NCI-H2196 (cell line): ENCODE data around the gene MTAP.

Experiments used
- DNase-seq: peaks from one replicate; lab custom pipeline; 2025; ENCODE audit not compliant: unreplicated experiment; lab: John Stamatoyannopoulos, UW

MTAP gene

DNA sequence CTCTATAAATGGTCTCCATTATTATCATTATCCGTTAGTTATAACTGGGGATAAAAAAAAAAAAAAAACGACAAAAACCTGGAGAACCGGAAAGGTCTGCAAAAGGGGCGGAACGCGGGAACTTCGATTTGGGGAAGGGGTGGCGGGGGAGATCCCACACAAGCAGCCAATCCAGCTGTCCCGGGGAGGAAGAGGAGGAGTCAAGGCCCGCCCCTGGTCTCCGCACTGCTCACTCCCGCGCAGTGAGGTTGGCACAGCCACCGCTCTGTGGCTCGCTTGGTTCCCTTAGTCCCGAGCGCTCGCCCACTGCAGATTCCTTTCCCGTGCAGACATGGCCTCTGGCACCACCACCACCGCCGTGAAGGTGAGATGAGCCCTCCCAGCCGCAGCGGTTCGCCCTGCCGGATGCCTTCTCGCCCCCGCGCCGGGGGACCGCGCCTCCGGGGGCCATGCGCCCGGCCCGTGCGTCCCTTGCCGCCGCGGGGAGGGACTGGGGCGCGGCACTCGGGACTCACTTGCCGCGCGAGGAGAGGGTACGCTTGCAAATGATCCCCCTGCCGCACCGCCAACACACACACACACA, at the start of gene MTAP:
Gene MTAP, plus strand, starts transcription at position 219 of the 583 bp plus-strand sequence. Its CDS starts 113 bp downstream, at position 332.
- DNase-seq, result peak; percentile 90

DNA sequence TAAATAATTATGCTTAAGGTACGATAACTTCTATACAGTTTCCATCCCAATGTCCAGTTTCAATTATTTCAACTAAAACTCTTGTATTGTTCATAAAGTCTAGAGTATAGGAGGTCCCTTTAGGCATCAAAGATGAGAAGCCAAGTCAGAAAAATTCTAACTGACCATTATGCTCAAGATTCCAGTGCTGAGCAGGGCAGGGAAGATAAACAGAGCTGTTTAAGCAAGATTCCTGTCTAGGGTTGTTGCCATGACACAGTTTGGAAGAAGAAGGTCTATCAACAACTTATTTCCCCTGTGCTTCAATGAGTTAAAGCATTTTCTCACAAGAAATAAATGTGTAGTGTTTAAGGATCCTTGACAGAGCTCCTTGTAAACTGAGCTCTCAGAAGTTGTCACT, 48.9 kb upstream of the MTAP start:
- DNase-seq, result no peak

DNA sequence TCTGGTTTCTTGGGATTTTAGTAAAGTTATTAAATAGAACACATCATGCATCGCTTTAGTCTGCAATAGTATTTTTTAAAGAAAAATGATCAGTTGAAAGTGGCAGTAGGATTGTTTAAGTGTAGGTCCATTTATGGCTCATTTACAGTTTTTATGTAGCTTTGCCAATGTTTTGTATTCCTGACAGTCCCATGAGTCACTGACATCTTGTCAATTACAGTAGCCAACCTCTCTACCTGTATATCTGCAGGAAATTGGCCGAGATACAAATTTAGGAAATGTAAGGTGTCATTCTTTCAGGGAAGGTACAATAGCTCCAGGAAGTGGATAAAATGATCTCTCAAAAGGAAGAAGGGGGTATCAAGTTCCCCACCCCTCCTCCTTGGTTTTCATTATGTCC, 47.7 kb upstream of the MTAP start:
- DNase-seq, result no peak

DNA sequence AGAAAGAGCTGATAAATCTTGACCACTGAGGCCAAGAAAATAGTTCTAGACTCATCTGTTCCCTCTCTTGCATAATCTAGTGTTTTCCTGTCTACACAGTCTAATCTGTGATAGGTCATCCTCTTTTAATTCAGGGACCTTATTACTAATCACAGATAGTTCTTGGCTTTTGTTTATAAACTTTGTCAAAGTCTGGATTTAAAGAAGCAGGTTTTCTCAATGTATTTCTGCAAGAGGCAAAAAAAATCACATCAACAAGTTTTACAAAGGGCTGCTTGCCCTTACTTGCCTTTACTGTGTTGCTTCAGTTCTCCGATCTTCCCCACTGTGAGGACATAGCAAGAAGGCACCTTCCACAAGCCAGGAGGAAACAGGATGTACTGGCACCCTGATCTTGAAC, 43.9 kb upstream of the MTAP start:
- DNase-seq, result no peak

DNA sequence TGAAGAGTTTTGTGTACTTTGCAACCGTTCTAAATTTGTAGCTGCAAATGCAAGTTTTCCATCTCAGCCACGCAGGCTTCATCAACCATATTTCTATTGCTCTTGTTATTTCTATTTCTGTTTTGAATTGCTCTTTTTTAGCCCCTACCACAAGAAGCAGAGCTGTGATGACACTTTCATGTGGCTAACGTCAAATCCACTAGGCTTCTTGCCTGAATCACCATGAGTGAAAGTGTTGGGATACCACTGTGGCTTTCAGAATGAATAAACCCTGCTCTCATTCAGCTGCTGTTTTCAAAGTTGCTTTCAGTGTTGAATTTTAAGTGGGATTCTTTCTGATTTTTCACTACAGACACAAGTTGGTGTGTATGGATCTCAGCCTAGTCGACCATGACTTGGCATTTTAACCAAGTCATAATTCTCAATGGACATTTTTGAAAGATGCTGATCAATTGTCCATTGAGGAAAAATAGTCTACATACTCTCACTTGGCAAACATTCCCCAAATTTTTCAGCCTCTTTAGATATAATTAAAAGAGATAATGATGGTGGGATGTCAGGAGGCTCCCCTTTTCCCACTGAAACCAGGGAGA, 41.0 kb upstream of the MTAP start:
- no peak for DNase-seq

DNA sequence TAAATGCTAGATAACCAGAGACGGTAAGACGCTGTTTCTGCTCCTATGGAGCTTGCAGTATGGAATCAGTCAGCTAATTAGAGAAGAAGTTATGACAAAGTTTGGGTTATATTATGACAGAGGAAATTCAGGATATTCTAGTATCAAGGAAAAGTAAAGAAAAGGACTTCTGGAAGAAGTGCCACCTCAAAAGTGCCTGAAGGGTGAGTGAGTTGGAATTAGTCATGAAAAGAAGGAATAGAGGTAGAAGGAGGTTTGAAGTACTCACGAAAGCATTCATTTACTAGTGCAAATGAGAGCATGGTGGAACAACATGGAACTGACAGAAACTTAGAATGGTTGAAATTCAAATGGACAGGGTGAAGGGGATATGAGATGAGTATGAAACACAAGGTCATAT, 40.4 kb upstream of the MTAP start:
- DNase-seq, result no peak

DNA sequence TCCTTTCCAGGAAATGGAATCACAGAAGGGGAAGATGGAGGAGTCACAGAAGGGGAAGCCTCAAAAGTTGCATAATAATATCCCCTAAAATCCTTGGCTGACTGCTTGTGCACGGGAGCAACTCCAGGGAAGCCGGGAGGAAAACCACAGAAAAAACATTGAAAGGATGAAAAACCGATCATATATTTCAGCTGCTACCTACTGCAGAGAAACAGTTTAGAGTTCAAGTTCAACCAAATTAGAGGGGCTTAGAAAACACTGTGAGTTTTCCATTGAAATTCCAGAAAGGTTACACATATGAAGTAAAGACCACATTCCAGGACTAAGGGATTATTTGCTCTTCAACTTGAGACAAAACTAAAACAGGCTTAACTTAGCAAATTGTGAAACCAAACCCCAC, 37.6 kb upstream of the MTAP start:
- DNase-seq, result no peak

DNA sequence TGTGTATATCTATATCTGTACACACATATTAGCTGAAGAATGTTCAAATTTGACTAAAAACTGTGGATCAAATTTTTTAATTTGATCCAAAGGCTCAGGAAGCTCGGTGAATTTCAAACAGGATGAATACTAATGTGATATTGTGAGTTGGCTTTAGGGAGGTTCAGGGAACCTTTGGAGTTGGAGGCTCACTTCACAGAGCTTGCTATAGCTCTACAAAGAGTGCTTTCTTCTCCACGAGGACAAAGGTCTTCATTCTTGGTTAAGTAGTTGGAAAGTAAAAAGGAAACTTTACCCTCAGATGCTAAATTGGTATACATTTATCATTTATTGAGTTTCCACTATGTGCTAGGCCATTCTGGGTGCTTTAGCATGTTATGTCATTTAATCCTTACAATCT, 36.3 kb upstream of the MTAP start:
- DNase-seq, result no peak

DNA sequence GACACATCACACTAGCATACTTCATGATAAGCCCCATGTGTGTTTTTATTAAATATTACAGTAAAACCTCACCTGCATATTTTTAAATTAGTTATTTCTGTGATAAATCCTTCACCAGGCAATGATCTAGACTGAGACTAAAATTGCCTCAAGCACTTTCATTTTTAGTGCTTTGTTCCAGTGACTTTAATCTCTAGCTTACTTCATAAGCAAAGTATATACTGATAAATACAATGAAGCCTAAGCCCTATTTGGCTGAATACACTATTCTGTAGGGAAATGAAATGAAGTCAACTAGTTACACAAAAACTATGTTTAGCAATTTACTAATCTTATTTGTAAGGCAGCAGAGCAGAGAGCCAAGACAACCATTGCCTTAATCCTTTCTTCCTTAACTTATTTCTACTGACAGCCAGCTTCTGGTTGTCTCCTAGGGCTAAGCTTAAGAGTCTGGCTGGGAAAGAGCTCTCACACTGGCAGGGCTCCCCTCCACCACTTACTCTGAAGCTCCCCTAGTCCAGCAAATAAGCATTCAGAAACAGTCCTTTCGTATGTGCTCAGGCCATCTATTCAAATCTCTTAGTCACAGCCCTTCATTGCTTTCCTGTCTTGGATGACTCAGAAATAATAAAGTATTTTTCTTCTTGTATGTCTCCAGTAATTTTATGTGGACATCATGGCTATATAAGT, 31.4 kb upstream of the MTAP start:
- no peak for DNase-seq

DNA sequence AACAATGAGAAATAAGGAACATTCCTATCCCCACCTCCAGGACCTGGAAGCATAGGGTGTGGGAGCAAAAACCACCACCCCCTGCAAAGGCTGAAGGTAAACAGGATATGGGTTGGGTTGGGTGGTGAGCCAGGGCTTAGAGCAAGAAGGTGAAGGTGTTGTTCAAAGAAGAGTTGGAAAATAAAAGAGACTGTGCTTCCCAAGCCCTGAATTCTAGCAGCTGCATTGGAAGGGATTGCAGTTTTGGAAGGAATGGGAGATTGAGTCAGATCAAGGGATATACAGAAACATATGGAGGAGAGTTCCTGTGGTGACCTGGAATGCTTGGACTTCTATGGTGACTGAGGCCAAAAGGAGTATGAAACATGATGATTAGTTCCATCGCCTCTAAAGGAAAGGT, 24.7 kb upstream of the MTAP start:
- DNase-seq, result no peak

DNA sequence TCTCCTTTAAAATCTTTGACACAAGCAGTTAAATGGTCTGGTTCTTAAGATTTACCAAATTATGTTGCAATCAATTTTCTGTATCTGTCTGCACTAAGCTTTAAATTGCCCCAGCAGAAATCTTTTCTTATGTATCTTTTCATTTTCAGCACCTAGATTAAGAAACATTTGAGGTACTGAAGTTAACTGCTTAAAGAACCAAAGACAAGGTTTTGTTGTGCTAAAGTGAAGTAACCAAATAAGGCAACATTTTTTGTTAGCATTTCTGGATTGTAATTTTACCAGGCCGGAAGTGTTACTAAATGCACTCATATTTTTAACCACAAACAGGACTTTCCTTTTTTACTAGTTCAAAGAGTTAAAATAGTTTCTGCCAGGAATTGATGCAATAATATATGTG, 24.1 kb upstream of the MTAP start:
- DNase-seq, result no peak

DNA sequence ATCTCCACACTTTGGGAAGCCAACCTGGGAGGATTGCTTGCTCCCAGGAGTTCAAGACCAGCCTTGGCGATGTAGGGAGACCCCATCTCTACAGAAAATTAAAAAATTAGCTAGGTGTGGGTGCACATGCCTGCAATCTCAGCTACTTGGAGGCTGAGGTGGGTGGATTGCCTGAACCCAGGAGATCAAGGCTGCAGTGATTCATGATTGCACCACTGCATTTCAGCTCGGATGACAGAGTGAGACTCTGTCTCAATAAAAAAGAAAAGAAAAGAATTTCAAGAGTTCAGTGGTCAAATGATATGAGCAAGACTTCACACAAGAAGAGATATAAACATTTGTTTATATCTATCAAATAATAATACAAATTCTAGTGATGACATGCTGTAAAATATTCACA, 23.0 kb upstream of the MTAP start:
- DNase-seq, result no peak

DNA sequence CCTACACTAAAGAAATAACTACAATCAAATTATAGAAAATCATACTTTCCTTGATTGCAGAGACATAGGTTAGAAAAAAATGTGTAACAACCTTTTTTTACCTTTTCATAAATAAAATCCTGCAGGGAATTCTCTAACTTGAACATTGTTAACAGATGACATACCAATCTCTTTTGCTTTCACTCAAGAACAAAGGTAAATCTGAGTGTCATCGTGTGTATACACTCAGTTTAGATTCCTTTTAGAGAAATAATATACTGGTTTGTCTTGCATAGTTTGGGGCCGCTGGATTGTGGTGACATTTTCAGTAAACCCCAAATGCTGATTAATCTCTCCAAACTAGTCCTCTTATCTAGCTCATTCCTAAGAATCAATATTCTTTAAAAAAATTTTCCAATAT, 20.8 kb upstream of the MTAP start:
- DNase-seq, result no peak

DNA sequence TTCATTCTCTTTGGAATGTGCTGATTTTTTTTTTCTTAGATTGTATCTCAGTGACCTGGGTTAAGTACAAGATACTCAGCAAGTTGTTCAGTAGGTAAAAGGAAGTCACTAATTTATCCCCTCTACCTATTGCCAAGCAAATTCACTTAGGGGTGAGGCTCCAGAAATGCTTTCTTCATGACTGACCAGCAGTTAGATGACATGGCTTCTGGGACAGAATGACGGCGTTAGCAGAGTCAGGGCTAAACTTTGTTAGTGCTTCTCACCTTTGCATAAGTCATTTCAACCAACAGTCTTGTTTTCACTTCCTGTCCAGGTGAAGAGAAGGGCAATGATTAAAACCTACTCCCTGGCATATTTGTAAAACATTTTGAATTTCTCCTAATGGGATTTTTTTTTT, 20.2 kb upstream of the MTAP start:
- DNase-seq, result no peak

DNA sequence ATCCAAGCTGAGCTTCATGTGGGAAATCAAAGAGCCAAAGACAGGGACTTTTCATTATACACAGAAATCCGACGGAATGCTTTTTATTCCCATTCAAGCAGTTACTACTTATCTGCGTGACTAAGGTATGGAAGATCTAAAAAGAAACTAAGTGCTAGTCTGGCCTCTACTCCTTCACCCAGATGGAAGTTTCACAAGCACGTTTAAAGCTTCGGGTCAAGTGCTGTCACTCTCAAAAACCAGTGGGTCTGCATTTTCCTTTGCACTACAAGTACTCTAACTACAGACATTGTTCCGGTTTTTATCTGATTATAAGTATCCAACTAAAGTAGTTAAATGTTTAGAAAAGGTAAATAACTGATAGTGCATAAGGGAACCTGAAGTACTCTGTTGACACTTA, 13.7 kb upstream of the MTAP start:
- DNase-seq, result no peak

DNA sequence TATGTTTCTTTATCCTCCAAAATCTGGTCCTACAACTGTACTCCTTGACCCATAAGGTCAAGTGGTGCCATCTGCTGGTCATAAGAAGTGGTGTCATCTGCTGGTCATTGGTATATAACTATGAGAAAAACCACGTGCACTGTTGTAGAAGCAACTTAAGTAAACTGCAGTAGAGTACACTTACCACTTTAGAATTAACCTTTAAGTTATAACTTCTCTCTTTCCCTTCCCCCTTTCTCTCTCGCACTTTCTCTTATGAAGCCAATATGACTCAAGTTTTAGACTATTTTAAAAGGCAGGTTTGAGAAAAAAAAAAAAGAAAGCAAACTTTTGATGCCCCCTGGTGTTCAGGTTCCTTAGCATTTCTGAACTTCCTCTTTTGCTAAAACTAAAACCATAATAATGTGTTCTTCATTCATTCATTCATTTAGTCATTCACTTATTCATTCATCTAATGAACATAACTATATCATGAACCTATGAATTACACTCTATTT, 12.8 kb upstream of the MTAP start:
- DNase-seq, result peak; percentile 73

DNA sequence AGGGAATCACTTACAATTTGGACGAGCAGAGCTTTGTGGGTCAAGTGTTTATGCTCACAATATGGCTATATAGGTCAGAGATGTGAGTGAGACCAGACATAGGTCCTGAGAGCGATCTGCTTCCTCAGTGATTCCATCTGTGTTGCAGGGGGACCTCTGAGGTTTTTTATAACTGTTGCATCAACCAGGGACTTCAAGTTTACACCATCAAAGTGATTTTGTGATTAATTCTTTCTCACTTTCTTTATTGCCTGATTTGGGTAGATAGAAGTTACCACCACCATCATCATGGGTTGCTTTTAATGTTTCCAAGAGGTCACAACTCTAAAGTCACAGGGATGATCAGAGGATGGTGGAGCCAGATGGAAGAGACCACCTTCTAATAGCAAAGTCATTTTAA, 7.0 kb upstream of the MTAP start:
- DNase-seq, result no peak

DNA sequence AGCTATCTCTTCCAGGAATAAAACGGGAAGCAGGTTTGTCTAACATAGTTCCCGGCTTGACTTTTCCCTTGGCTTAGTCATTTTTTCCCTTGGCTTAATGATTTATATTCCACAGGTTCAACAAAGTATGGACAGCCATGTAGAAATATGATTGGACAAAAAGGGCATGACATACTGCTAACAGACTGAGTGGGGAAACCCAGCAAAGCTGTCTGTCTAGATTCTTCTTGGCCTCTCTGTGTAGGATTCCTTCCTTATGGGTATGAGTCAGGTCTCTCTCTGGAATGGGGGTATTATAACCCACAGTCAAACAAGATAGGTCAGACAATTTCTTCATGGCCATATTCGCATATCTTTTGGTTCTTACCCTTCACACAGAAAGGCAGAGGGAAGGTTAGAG, 5.7 kb upstream of the MTAP start:
- DNase-seq, result no peak

DNA sequence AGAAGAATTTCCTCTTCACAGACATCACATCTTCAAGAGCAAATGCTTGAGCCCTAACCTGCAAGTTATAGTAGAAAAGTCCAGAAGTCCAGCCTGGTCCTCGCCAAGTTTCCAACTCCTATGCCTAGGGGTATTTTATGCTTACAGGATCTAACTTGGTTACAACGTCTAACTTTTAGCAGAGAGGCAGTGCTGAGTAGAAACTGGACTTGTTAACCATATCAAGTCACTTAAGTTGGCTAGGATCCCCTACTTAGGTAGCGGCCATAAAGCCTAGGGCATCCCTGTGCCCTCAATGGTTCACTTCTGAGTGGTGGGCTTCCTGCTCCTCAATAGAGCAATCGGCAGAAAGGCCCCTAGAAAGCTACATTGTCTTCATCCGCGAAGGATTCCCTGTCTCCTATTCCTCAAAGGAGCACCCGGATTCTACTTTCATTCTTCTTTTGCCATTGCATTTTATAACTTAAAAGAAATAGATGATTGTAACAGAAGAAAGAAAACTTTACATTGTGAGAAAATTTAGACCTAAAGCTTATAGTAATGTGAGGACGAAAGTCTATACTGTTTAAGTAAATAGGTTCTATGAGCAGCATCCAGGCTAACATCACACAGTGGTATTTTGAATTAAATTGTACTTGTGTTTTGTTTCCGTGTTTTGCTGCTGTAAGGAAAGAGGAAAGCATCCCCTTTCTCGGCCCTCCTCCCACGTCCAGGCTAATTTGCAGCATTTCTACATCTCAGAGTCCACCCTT, 1.3 kb upstream of the MTAP start:
- DNase-seq, result no peak

DNA sequence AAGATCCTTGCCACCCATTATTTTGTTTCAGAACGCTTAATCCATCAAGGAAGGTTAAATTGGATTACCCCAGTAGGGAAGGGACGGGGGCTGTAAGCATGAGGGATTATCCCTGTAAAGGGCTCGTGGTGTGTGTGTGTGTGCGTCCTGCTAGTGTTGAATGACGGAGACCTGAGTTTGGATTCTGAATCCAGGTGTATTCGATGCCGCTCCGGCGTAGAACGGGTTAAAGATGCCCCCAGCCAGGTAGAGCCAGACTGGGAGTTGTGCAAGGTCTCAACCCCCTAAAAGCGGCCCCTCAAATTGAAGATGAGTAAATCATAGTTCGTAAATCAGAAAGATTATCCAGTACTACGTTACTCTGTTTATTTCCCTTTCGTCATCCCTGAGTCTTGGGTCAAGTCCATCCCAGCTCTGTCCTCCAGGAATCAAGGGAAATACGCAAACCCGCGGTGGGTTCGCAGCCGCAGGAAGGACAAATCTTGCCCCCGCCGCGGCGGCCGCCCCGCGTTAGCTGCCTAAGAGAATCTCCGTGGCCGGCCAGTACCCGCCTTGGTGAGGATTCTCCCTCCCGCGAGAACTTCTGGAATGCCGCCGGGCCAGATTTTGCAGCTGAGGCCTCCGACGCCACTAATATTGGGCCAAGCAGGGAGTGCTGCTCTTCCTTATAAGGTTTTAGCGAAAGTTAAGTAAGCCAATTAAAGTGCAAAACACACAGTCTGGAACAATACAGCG, 586 bp upstream of the MTAP start:
- peak; percentile 74 for DNase-seq

DNA sequence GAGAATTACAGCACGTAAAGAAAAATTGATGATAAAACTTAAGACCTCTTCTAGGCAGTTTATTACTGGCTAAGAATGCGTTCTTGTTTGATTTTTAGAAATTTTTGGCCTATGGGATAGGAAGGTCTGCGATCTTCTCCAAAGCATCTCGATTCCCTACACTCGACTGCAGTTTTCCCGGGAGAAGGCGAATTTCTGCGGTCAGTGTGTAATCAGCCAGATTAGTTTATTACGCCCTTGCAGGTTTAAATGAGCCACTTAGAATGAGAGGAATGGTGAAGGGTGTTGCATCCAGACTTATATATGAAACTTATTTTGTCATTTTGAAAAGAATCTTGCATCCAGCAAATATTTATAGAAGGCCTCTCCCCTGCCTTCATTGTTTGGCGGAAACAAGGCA, 1.2 kb downstream of the MTAP start:
- DNase-seq, result no peak
